Body of pancreas (tissue), 4 donors: ENCODE results near the gene RPP40. TPM values are rescaled to one million over a fixed set of nuclear protein-coding genes. Genes with fewer than 3 reads are reported as not detected.

Source experiments
- ATAC-seq: fragments of 150-250 bp; one replicate; pipeline ENCODE4 v1.9.1; 2016
- DNase-seq, 4 donors: peaks; one replicate each; pipeline ENCODE4 v3.0.0-alpha.2; 2019
- H3K27ac ChIP-seq, 4 donors: fragments of 200-600 bp; sonication (generic); 1 replicate in 3 of 4; 2 replicates in 1 of 4; pipeline versions ENCODE4 v1.5.1 to v1.6.1; 2016 to 2019; ENCODE audit warnings: mild to moderate bottlenecking in 1 of 4, mixed read lengths in 1 of 4, moderate library complexity in 1 of 4
- H3K27me3 ChIP-seq, 2 donors: fragments of 200-600 bp; sonication (generic); one replicate each; pipeline ENCODE4 v1.6.0; 2016; ENCODE audit warnings: mild to moderate bottlenecking in 1 of 2
- H3K36me3 ChIP-seq, 2 donors: fragments of 200-600 bp; sonication (generic); replicated peaks in 1 of 2; 2 replicates each; pipeline ENCODE4 v1.5.1; 2016; ENCODE audit warnings: low read depth in 2 of 2; ENCODE audit not compliant: insufficient read depth in 1 of 2
- H3K4me1 ChIP-seq: fragments of 200-600 bp; sonication (generic); one replicate; pipeline ENCODE4 v1.6.0; 2016
- H3K4me3 ChIP-seq, 2 donors: fragments of 200-600 bp; sonication (generic); 1 replicate in 1 of 2; 2 replicates in 1 of 2; pipeline ENCODE4 v1.5.1; 2016 to 2019
- H3K9me3 ChIP-seq, 3 donors: fragments of 200-600 bp; sonication (generic); 1 replicate in 2 of 3; 2 replicates in 1 of 3; pipeline ENCODE4 v1.5.1; 2016
- POLR2A ChIP-seq, 3 donors: fragments of 450-650 bp; IDR thresholded peaks; one replicate each; pipeline ENCODE4 v1.6.1; 2016; ENCODE audit warnings: antibody characterized with exemption in 3 of 3, mild to moderate bottlenecking in 2 of 3
- WGBS, 2 donors: methylation state at CpG; one replicate each; pipeline ENCODE4 v1.1.5; 2017; 5-methylcytosine and 5-hydroxymethylcytosine counted together
- intact Hi-C: fragments of 100-400 bp; cut with DNase I; formaldehyde crosslinking; loops from one replicate; pipeline ENCODE4 v1.15.1; 2023
- total RNA-seq, 2 donors: library from RNA; depleted of rRNA; stranded (reverse); fragments of >200 nt; gene quantifications; one replicate each; pipeline ENCODE4 v1.1.0, GENCODE V29; 2016
- TF ChIP-seq, protein P1 (sequence below), 7 experiments: fragments of 450-650 bp in 4 of 7; fragments of 200-600 bp in 3 of 7; sonication (generic) in 3 of 7; IDR thresholded peaks; one replicate each; pipeline ENCODE4 v1.5.1; 2016 to 2019; ENCODE audit warnings: antibody characterized with exemption in 7 of 7

Gene RPP40
- total RNA-seq, 2 donors from 2014 or later = 4.9 to 7.8 TPM

DNA sequence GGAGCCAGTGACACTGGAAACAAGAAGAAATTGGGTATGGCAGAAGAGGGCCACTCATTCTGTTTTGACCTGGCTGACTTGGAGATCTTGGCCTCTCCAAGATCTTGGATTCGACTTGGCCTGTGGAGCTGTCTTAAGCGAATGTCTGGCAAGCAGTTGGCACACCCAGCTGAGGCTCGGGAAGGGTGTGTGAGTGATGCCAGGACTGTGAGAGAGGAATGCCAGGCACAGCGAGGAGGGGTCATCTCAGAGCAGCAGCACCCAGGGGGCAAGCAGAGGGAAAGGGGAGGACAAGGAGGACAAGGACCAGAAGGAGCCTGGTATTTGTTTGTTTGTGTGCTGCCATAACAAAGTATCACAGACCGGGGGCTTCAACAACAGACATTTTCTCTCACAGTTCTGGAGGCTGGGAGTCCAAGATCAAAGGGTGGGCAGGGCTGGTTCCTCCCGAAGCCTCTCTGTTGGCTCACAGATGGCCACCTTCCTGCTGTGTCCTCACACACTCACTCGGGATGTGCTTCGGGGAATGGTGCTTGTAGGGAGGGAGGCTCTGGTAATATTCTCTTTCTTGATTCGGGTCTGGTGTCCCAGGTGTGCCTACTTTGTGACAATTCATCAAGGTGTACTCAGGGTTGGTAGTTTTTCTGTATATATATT lies 33.0 kb downstream of the RPP40 start:
- DNase-seq (no peak), ATAC-seq (no peak)
- Histone ChIP-seq H3K36me3 (no peaks in the 10 kb centered on the region), H3K27me3 (peaks cover 0 to 3% of the 10 kb centered on the region in 2 donors), H3K9me3 (no peaks in the 10 kb centered on the region), H3K27ac (no peak overlapping the region), H3K4me3 (no peak overlapping the region), H3K4me1 (no peaks in the 10 kb centered on the region)
- WGBS, 2 donors = 47 to 58% methylated on average over 9 of the region's 9 CpGs
- no peak for TF ChIP-seq POLR2A (IDR thresholded peaks at IDR 0.05)
- TF ChIP-seq, protein P1, sequence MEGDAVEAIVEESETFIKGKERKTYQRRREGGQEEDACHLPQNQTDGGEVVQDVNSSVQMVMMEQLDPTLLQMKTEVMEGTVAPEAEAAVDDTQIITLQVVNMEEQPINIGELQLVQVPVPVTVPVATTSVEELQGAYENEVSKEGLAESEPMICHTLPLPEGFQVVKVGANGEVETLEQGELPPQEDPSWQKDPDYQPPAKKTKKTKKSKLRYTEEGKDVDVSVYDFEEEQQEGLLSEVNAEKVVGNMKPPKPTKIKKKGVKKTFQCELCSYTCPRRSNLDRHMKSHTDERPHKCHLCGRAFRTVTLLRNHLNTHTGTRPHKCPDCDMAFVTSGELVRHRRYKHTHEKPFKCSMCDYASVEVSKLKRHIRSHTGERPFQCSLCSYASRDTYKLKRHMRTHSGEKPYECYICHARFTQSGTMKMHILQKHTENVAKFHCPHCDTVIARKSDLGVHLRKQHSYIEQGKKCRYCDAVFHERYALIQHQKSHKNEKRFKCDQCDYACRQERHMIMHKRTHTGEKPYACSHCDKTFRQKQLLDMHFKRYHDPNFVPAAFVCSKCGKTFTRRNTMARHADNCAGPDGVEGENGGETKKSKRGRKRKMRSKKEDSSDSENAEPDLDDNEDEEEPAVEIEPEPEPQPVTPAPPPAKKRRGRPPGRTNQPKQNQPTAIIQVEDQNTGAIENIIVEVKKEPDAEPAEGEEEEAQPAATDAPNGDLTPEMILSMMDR (IDR thresholded peaks at IDR 0.05) = no peak
- intact Hi-C loops = no loop called here

- Histone ChIP-seq H3K9me3 (no peaks in the 10 kb centered on the region), H3K36me3 (no peaks in the 10 kb centered on the region), H3K4me1 (no peaks in the 10 kb centered on the region), H3K4me3 (no peak overlapping the region), H3K27me3 (peaks cover 0 to 3% of the 10 kb centered on the region in 2 donors), H3K27ac (no peak overlapping the region)
- 71 to 75% methylated on average over 8 of the region's 8 CpGs for WGBS, 2 donors
- intact Hi-C loops = no loop called here
- no peak for TF ChIP-seq POLR2A (IDR thresholded peaks at IDR 0.05)
- TF ChIP-seq, protein P1 (IDR thresholded peaks at IDR 0.05) = no peak
- DNase-seq (no peak), ATAC-seq (no peak)
These were observed 34.1 kb downstream of the RPP40 start for GRCh38 chr6:4969609-4970285.

GRCh38 chr6:4967301-4968030 lies 36.4 kb downstream of the RPP40 start:
- no peak overlapping the region for H3K27ac ChIP-seq
- H3K9me3 ChIP-seq = no peaks in the 10 kb centered on the region
- H3K36me3 ChIP-seq = no peaks in the 10 kb centered on the region
- WGBS, 2 donors = 79 to 85% methylated on average over 5 of the region's 5 CpGs
- ATAC-seq (no peak), DNase-seq (no peak)
- no peak overlapping the region for H3K4me3 ChIP-seq
- H3K27me3 ChIP-seq = peaks cover 0 to 3% of the 10 kb centered on the region in 2 donors
- intact Hi-C loops = no loop called here
- H3K4me1 ChIP-seq = no peaks in the 10 kb centered on the region
- TF ChIP-seq POLR2A (IDR thresholded peaks at IDR 0.05) = no peak
- TF ChIP-seq, protein P1 (IDR thresholded peaks at IDR 0.05) = no peak

DNA sequence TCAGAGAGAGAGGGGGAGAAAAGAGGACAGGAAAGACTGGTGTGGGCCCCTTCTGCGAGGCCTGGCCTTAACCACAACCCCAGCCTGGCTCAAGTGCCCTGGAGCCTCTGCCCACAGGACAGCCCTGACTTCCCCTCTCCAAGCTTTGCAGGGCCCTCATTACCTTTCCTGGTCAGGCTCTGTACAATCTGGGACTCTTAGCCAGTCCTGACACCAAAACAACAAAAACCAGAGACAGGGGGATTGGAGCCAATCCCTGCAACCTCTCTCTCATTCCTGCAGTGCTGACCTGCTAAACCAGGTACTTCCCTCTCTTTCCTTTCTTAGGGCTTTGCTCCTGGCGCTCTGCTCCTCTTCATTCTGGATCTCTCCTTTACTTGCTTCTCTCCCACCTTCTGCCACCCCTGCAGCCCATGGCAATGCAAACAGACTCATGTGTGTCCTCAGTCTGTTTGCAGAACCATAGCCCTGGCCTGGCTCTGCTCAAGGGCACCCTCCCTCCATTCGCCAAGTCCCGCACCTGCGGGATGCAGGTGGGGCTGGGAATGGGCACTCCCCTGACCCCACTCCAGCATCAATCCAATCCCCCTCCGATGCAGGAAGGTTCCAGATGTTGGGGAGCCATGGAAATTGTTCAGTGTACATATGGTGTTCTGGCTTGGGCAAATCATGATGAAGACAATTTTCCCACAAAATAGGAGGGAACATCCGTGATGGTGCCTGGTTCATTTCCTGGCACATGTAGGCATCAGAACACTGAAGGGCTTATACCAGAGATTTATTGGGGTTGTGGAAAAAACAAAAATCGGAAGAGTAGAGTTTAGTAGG lies 38.1 kb downstream of the RPP40 start:
- no peak for DNase-seq
- Histone ChIP-seq H3K4me1 (no peaks in the 10 kb centered on the region), H3K4me3 (no peak overlapping the region), H3K36me3 (no peaks in the 10 kb centered on the region), H3K27ac (no peak overlapping the region), H3K9me3 (no peaks in the 10 kb centered on the region), H3K27me3 (peaks cover 0 to 3% of the 10 kb centered on the region in 2 donors)
- TF ChIP-seq POLR2A (IDR thresholded peaks at IDR 0.05) = no peak
- TF ChIP-seq, protein P1 (IDR thresholded peaks at IDR 0.05) = no peak
- no peak for ATAC-seq
- intact Hi-C loops = no loop called here
- 62 to 75% methylated on average over 8 of the region's 8 CpGs for WGBS, 2 donors
